Embryonic facial prominence (tissue), 1 donor: Measurements from ENCODE around the gene KCNG4.

ENCODE experiments used
- DNase-seq: peaks from one replicate; pipeline ENCODE4 v3.0.0-alpha.2; 2016; ENCODE audit errors: extremely low spot score

Gene KCNG4, protein sequence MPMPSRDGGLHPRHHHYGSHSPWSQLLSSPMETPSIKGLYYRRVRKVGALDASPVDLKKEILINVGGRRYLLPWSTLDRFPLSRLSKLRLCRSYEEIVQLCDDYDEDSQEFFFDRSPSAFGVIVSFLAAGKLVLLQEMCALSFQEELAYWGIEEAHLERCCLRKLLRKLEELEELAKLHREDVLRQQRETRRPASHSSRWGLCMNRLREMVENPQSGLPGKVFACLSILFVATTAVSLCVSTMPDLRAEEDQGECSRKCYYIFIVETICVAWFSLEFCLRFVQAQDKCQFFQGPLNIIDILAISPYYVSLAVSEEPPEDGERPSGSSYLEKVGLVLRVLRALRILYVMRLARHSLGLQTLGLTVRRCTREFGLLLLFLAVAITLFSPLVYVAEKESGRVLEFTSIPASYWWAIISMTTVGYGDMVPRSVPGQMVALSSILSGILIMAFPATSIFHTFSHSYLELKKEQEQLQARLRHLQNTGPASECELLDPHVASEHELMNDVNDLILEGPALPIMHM

GRCh38 chr16:84239909-84240308 is at the start of gene KCNG4:
KCNG4 (minus strand) TSS chr16:84240012; CDS start chr16:84237485, 2,527 bp downstream.
- no peak for DNase-seq

DNA sequence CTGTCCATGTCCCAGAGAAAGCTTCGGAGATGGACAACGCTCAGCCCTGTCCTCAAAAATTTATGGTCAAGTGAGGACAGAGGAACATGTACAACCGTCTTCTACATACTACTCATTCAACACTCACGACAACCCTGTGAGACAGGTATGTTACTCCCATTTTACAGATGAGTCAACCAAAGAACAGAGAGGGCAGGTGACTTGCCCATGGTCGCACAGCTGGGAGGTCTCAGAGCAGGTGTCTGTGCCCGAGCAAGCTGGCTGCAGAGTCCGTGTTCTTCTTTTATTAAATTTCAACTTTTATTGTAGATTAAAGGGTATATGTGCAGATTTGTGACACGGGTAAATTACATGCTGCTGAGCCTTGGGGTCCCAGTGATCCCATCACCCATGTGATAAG is 49.1 kb upstream of the KCNG4 start:
- no peak for DNase-seq

- no peak for DNase-seq
These were observed 46.9 kb upstream of the KCNG4 start for GRCh38 chr16:84286578-84287240.

- DNase-seq = no peak
These were observed 44.4 kb upstream of the KCNG4 start for GRCh38 chr16:84284154-84284722.

- no peak for DNase-seq
These were observed 43.7 kb upstream of the KCNG4 start for GRCh38 chr16:84283314-84284153.

DNA sequence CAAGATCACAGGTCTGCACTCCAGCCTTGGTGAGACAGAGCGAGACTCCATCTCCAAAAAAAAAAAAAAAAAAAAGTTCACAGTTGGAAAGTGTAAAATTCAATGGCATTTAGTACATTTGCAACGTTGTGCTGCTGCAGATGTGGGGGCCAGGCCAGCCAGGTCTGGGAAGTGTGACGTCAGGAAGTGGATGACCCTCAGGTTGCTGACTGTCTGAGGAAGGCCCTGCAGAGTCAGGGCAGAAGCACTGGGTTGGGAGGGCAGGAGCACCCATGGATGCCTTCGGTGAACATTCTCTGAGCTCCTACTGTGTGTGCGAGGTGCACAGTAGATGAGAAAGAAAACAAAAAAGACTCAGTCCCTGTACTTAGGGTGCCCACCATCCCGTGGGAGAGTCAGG is 42.7 kb upstream of the KCNG4 start:
- DNase-seq = no peak

DNA sequence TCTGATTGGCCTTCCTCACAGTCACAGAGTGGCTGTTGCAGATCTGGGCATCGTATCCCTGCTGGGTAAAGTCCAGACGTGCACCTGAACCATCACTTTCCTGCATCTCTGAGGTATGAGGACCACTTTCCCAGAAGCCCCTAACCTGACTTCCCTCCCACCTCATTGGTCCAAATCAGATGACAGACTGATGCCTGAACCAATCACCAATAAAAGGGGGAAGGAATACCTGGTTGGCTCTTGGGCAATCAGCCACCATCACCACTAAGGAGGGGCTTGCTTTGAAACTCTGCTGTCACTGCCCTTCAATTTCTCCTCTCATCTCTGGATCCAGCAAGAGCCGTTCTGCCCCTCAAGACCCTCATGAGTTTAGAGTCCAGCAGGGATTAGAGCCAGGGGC is 41.3 kb upstream of the KCNG4 start:
- DNase-seq = no peak

GRCh38 chr16:84279881-84280280 is 40.1 kb upstream of the KCNG4 start:
- DNase-seq = no peak

GRCh38 chr16:84278968-84279367 is 39.2 kb upstream of the KCNG4 start:
- no peak for DNase-seq

DNA sequence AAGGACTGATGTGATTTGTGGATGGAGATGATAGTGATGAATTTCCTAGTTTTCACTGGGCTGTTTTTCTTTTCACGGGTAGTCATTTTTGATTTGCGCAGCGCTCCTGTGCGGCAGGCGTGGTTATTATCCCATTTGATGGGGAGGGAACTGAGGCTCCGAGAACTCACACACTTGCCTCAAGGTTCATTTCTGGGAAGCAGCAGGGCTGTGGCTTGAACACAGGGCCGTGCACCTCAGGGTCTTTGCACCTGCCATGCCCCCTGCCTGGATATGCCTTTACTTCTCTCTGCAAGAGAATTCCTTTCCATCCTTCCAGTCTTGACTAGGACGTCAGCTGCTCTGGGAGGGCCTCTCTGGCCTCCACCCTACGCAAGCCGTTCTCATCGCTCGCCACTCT is 38.5 kb upstream of the KCNG4 start:
- DNase-seq = no peak

- DNase-seq = peak; percentile 26
These were observed 37.5 kb upstream of the KCNG4 start for GRCh38 chr16:84277244-84277823.

DNA sequence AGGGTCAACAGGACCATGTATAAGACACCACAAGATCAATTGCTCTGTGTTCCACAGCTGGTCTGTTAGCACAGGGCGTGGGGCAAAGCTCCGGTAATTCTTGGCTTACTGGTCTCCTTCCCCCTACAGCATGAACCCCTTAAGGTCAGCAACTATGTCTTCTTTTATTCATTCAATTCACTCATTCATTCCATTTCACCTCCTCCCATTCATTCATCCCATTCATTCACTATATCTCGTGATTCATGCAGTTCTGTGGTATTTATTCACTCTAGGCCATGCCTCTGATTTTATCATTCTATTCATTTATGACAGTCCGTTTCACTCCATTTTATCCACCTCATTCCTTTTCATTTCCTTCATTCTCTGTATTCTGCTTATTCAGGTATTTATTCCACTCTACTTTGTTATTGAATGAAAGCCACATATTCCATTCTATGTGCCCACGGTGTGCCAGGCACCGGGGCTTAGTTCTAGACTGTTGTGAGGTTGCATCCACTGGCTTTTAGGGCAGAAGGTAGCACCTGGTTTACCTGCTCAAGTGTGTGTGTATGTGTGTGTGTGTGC is 35.9 kb upstream of the KCNG4 start:
- DNase-seq = no peak

- DNase-seq = no peak
These were observed 34.7 kb upstream of the KCNG4 start for GRCh38 chr16:84274515-84274914.

DNA sequence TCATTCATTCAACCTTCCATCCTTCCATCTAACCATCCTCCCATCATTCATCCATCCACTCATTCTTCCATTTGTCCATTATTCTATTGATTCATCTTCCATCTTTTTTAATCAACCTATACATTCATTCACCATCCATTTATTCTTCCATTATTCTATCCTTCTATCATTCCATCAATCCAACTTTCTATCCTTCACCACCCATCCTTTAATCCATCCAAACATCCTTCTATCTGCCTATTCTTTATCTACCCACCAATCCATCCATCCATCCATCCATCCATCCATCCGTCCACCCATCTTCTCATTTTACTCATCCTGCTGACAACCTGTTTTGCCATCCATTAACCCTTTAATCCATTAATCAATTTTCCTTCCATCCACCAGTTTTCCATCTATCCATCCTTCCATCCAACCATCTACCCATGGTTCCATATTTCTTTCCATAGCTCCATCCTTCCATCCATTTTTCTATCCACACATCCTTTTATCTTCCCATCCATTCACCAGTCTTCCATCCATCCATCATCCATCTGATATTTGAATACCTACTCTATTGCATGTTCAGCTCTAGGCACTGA is 33.0 kb upstream of the KCNG4 start:
- DNase-seq = no peak

- no peak for DNase-seq
These were observed 32.1 kb upstream of the KCNG4 start for GRCh38 chr16:84271866-84272265.

- DNase-seq = no peak
These were observed 31.2 kb upstream of the KCNG4 start for GRCh38 chr16:84271037-84271436.

DNA sequence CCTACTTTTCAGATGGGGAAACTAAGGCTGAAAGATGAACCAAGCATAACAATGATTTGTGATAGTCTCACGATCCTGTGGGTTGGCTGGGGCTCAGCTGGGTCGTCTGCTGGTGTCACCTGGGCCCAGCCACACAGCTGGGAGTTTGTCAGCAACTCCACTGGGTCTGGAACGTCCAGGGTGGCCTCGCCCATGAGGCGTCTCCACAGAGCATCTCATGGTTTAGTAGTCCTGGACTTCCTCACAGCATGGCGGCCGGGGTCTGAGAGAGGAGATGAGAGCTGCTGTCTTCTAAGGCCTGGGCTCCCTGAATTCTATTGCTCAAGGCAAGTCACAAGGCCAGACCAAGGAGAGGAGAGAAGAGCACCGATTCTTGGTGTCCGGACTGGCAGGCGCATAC is 30.7 kb upstream of the KCNG4 start:
- no peak for DNase-seq

GRCh38 chr16:84270071-84270470 is 30.3 kb upstream of the KCNG4 start:
- DNase-seq = no peak

- DNase-seq = no peak
These were observed 28.7 kb upstream of the KCNG4 start for GRCh38 chr16:84268291-84269040.

GRCh38 chr16:84267380-84267779 is 27.6 kb upstream of the KCNG4 start:
- DNase-seq = no peak
